DOHH2 (cell line): ENCODE measurements around the gene SERPINB7.

Experiments used
- H3F3A ChIP-seq: fragments of 200-600 bp; sonication (generic), shearing (Covaris generic); 2 replicates; pipeline ENCODE4 v1.6.0; 2016; ENCODE audit warnings: antibody characterized with exemption, mild to moderate bottlenecking; ENCODE audit not compliant: control insufficient read depth, insufficient read depth
- H3K27ac ChIP-seq: fragments of 200-600 bp; sonication (generic); 2 replicates; pipeline ENCODE4 v1.5.1; 2014; ENCODE audit warnings: low read depth, mild to moderate bottlenecking, low read length, moderate library complexity
- H3K27me3 ChIP-seq: fragments of 200-600 bp; sonication (generic); 2 replicates; pipeline ENCODE4 v1.6.1; 2014; ENCODE audit warnings: mild to moderate bottlenecking, low read length, mixed read lengths; ENCODE audit not compliant: control insufficient read depth
- H3K36me3 ChIP-seq: fragments of 200-600 bp; sonication (generic); 2 replicates; pipeline ENCODE4 v1.6.1; 2014; ENCODE audit warnings: mild to moderate bottlenecking, low read length, moderate library complexity, mixed read lengths; ENCODE audit not compliant: control insufficient read depth
- H3K4me1 ChIP-seq: fragments of 200-600 bp; sonication (generic); 2 replicates; pipeline ENCODE4 v1.6.1; 2014; ENCODE audit warnings: mild to moderate bottlenecking, low read length, mixed read lengths; ENCODE audit not compliant: control insufficient read depth
- H3K4me2 ChIP-seq: fragments of 200-600 bp; sonication (generic); 2 replicates; pipeline ENCODE4 v1.6.0; 2014; ENCODE audit warnings: mild to moderate bottlenecking, low read length, moderate library complexity
- H3K4me3 ChIP-seq: fragments of 200-600 bp; sonication (generic); 2 replicates; pipeline ENCODE4 v1.5.1; 2014; ENCODE audit warnings: mild to moderate bottlenecking, low read length, mixed read lengths
- H3K79me2 ChIP-seq: fragments of 200-600 bp; sonication (generic); 2 replicates; pipeline ENCODE4 v1.6.1; 2014; ENCODE audit warnings: mild to moderate bottlenecking, low read length, mixed read lengths; ENCODE audit not compliant: control insufficient read depth
- H3K9me2 ChIP-seq: fragments of 200-600 bp; sonication (generic); replicated peaks from 2 replicates; pipeline ENCODE4 v1.6.1; 2014; ENCODE audit warnings: mild to moderate bottlenecking, low read length, mixed read lengths; ENCODE audit not compliant: control insufficient read depth
- H3K9me3 ChIP-seq: fragments of 200-600 bp; sonication (generic); 2 replicates; pipeline ENCODE4 v1.6.1; 2014; ENCODE audit warnings: antibody characterized with exemption, low read length, mixed read lengths; ENCODE audit not compliant: control insufficient read depth, insufficient read depth
- H4K20me1 ChIP-seq: fragments of 200-600 bp; sonication (generic); 2 replicates; pipeline ENCODE4 v1.6.0; 2014; ENCODE audit warnings: low read depth, mild to moderate bottlenecking, antibody characterized with exemption, low read length, moderate library complexity; ENCODE audit not compliant: control insufficient read depth, insufficient read depth
- CTCF ChIP-seq: fragments of 200-600 bp; sonication (generic); IDR thresholded peaks from one replicate; pipeline ENCODE4 v1.5.1; 2014; ENCODE audit warnings: antibody characterized with exemption, mild to moderate bottlenecking, low read depth, low read length; ENCODE audit not compliant: poor library complexity, severe bottlenecking
- EZH2phosphoT487 ChIP-seq: fragments of 200-600 bp; sonication (generic); IDR thresholded peaks from 2 replicates; pipeline ENCODE4 v1.6.1; 2017; ENCODE audit warnings: borderline replicate concordance, mild to moderate bottlenecking, antibody characterized with exemption, low read length, moderate library complexity, mixed read lengths

The SERPINB7 gene

GRCh38 chr18:63850020-63850419 is 74.8 kb downstream of the SERPINB7 start:
- Histone ChIP-seq H3K9me2 (no peaks in the 10 kb centered on the region), H3K79me2 (no peaks in the 10 kb centered on the region), H3K36me3 (no peaks in the 10 kb centered on the region), H3F3A (no peaks in the 10 kb centered on the region), H4K20me1 (no peaks in the 10 kb centered on the region), H3K4me3 (no peak overlapping the region), H3K9me3 (no peaks in the 10 kb centered on the region), H3K4me2 (no peak overlapping the region), H3K4me1 (no peaks in the 10 kb centered on the region), H3K27me3 (peaks cover 10% of the 10 kb centered on the region; the same call in 1 of the 2 replicates), H3K27ac (no peak overlapping the region)
- peak; percentile 44 for TF ChIP-seq CTCF
- no peak for TF ChIP-seq EZH2phosphoT487

GRCh38 chr18:63850636-63851035 is 75.4 kb downstream of the SERPINB7 start:
- Histone ChIP-seq H3F3A (no peaks in the 10 kb centered on the region), H3K79me2 (no peaks in the 10 kb centered on the region), H3K9me3 (no peaks in the 10 kb centered on the region), H3K27me3 (peaks cover 10% of the 10 kb centered on the region; the same call in 1 of the 2 replicates), H4K20me1 (no peaks in the 10 kb centered on the region), H3K27ac (no peak overlapping the region), H3K4me3 (no peak overlapping the region), H3K4me2 (no peak overlapping the region), H3K36me3 (no peaks in the 10 kb centered on the region), H3K4me1 (no peaks in the 10 kb centered on the region), H3K9me2 (no peaks in the 10 kb centered on the region)
- no peak for TF ChIP-seq CTCF
- TF ChIP-seq EZH2phosphoT487, result no peak
